Esophagus muscularis mucosa (tissue), 4 donors: ENCODE measurements around the gene DYNC1LI1. TPM values are rescaled to one million over a fixed set of nuclear protein-coding genes. Genes with fewer than 3 reads are reported as not detected.

Source experiments
- DNase-seq: peaks from one replicate; pipeline ENCODE4 v3.0.0-alpha.2; 2017; ENCODE audit errors: extremely low spot score
- H3K27ac ChIP-seq, 4 donors: fragments of 200-600 bp; sonication (generic); replicated peaks in 1 of 4; 1 replicate in 3 of 4; 2 replicates in 1 of 4; pipeline ENCODE4 v1.5.1; 2016 to 2019; ENCODE audit warnings: mild to moderate bottlenecking in 1 of 4
- H3K27me3 ChIP-seq, 4 donors: fragments of 200-600 bp; sonication (generic); one replicate each; pipeline versions ENCODE4 v1.5.1 to v1.6.0; 2016 to 2019
- H3K36me3 ChIP-seq, 4 donors: fragments of 200-600 bp; sonication (generic); one replicate each; pipeline ENCODE4 v1.5.1; 2016 to 2019
- H3K4me1 ChIP-seq, 4 donors: fragments of 200-600 bp; sonication (generic); one replicate each; pipeline ENCODE4 v1.5.1; 2016 to 2019
- H3K4me3 ChIP-seq, 4 donors: fragments of 200-600 bp; sonication (generic); 1 replicate in 2 of 4; 2 replicates in 2 of 4; pipeline ENCODE4 v1.5.1; 2016 to 2019; ENCODE audit warnings: mild to moderate bottlenecking in 4 of 4, moderate library complexity in 1 of 4
- H3K9me3 ChIP-seq, 4 donors: fragments of 200-600 bp; sonication (generic); 1 replicate in 3 of 4; 2 replicates in 1 of 4; pipeline ENCODE4 v1.5.1; 2016 to 2019
- CTCF ChIP-seq, 3 experiments: fragments of 200-600 bp in 2 of 3; fragments of 450-650 bp in 1 of 3; sonication (generic) in 2 of 3; IDR thresholded peaks; one replicate each; pipeline ENCODE4 v1.5.1; 2017 to 2019; ENCODE audit warnings: antibody characterized with exemption in 3 of 3, mild to moderate bottlenecking in 2 of 3, moderate library complexity in 1 of 3
- EP300 ChIP-seq: sonication (generic); formaldehyde crosslinking; IDR thresholded peaks from one replicate; pipeline ENCODE4 v1.6.1; 2017; ENCODE audit warnings: antibody characterized with exemption
- POLR2A ChIP-seq: fragments of 450-650 bp; IDR thresholded peaks from one replicate; pipeline ENCODE4 v1.6.1; 2017; ENCODE audit warnings: antibody characterized with exemption, moderate library complexity, mild to moderate bottlenecking, low read depth
- POLR2AphosphoS5 ChIP-seq, 2 donors: sonication (generic); formaldehyde crosslinking; IDR thresholded peaks; one replicate each; pipeline ENCODE4 v1.6.1; 2017; ENCODE audit warnings: antibody characterized with exemption in 2 of 2
- WGBS: methylation state at CpG from one replicate; pipeline ENCODE4 v1.1.5; 2018; 5-methylcytosine and 5-hydroxymethylcytosine counted together
- intact Hi-C: fragments of 100-400 bp; cut with DNase I; formaldehyde crosslinking; loops from one replicate; pipeline ENCODE4 v1.15.1; 2023
- small RNA-seq, 3 donors: library from RNA; depleted of rRNA; stranded (forward); fragments of <200 nt; gene quantifications; one replicate each; pipeline ENCODE3, GENCODE V24; 2016
- total RNA-seq, 4 donors: library from RNA; depleted of rRNA; stranded (reverse); fragments of >200 nt; gene quantifications; one replicate each; pipeline versions ENCODE4 v1.1.0 to v1.2.1, GENCODE V29; 2016

DYNC1LI1 gene
- total RNA-seq, 4 donors from 2014 or later: 30.0 to 38.2 (median 32.5) TPM

DNA sequence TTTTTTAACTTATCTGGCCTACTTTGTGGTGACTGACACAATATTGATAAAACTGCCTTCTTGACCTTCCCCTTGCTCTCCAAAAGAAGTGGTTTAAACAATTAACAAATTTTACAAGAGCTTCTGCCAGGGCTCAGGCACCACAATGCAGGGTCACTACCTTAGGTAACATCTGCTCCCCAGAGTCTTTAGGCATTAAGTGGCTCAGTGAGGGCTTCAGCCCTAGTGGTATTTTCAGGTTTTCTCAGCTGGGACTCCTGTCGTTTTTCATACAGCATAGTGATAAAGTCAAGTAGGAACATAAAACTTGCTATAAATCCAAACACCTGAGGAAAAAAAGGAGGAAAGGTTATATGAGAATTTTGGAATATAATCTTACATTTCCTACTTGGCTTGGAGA lies 86.9 kb downstream of the DYNC1LI1 start:
- no peaks in the 10 kb centered on the region for H3K9me3 ChIP-seq
- DNase-seq: no peak
- intact Hi-C loops: no loop called here
- TF ChIP-seq EP300 (no peak), POLR2A (no peak), POLR2AphosphoS5 (IDR thresholded peaks at IDR 0.05) (no peak), CTCF (IDR thresholded peaks at IDR 0.05) (no peak)
- WGBS: 71% methylated on average over 1 of the region's 1 CpG
- H3K4me3 ChIP-seq: no peak overlapping the region
- H3K27ac ChIP-seq: no peak overlapping the region
- no peaks in the 10 kb centered on the region for H3K4me1 ChIP-seq
- peaks cover 0 to 44% (median 15%) of the 10 kb centered on the region in 4 donors for H3K36me3 ChIP-seq
- no peaks in the 10 kb centered on the region for H3K27me3 ChIP-seq

DNA sequence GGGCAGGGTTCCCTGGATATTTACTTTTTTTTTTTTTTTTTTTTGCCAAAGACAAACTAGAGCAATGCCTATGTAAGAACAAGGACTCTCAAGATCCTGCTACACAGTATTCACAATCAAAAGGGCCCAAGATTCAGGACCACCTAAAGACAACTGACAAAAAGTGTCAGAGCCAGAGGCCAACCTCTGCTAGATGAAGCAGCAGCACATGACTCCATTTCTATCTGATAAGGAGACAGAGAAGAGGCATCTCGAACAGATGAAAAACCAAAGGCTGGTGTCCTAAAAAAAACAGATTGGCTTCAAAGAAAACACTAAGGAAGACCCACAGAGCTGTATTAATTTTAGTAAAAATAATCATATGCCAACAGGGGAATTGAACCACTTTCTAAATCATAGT lies 88.0 kb downstream of the DYNC1LI1 start:
- H3K27me3 ChIP-seq: no peaks in the 10 kb centered on the region
- H3K4me1 ChIP-seq: no peaks in the 10 kb centered on the region
- WGBS: 92% methylated on average over 1 of the region's 1 CpG
- no peak for DNase-seq
- no peak overlapping the region for H3K27ac ChIP-seq
- no peak for TF ChIP-seq EP300
- no peak for TF ChIP-seq CTCF (IDR thresholded peaks at IDR 0.05)
- no peak for TF ChIP-seq POLR2A
- no peak for TF ChIP-seq POLR2AphosphoS5 (IDR thresholded peaks at IDR 0.05)
- H3K4me3 ChIP-seq: no peak overlapping the region
- intact Hi-C loops: no loop called here
- peaks cover 0 to 50% (median 15%) of the 10 kb centered on the region in 4 donors for H3K36me3 ChIP-seq
- H3K9me3 ChIP-seq: no peaks in the 10 kb centered on the region

DNA sequence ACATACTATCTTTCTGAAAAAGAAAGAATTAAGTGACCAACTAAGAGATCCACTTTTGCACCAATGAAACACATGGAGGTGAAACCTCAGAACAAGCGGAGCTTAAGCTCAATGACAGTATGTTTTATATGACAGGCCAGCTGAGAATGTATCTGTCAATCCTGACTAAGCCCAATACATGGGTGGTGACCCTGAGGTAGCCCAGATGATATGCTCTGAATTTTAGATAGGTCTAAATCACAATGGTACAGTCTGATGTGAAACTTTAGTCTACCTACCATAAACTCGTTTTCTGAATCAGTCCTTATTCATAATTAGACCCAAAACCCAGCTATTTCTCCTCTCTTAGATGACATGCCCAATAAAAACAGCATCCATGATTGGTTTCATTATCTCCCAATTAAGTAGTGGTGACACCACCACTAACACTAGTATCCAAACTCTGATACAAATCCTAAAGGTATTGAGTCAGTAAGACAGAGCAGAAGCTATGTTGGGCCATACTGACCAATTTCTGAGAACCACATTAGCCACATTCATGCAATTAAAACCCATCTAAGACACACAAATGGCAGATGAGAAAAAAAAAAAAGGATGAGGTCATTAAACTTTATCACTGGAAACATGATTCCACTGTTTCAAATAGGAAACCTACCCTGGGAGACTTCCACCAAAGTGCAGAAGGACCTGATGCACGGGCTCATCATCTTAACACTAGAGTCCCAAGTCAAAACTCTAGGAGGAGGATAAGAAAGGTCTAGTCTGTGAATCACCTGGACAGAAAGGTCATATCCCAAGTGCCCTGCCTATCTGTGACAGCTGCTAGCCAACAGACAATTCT lies 88.6 kb downstream of the DYNC1LI1 start:
- peaks cover 0 to 43% (median 13%) of the 10 kb centered on the region in 4 donors for H3K36me3 ChIP-seq

GRCh38 chr3:32480604-32481003 lies 90.1 kb downstream of the DYNC1LI1 start:
- 95% methylated on average over 1 of the region's 1 CpG for WGBS
- Histone ChIP-seq H3K27ac (peak overlapping the region in 1 of 4 donors; percentile 25), H3K9me3 (no peaks in the 10 kb centered on the region), H3K4me1 (no peaks in the 10 kb centered on the region), H3K4me3 (no peak overlapping the region), H3K27me3 (no peaks in the 10 kb centered on the region), H3K36me3 (peaks cover 0 to 29% (median 8%) of the 10 kb centered on the region in 4 donors)
- intact Hi-C loops: no loop called here
- DNase-seq: no peak
- no peak for TF ChIP-seq POLR2A
- TF ChIP-seq EP300: no peak
- TF ChIP-seq CTCF (IDR thresholded peaks at IDR 0.05): no peak
- TF ChIP-seq POLR2AphosphoS5 (IDR thresholded peaks at IDR 0.05): no peak

More for the DNA sequence above, 88.6 kb downstream of the DYNC1LI1 start:
- Histone ChIP-seq H3K4me3 (no peak overlapping the region), H3K27me3 (no peaks in the 10 kb centered on the region), H3K4me1 (no peaks in the 10 kb centered on the region), H3K9me3 (no peaks in the 10 kb centered on the region), H3K27ac (no peak overlapping the region)
- TF ChIP-seq POLR2AphosphoS5 (IDR thresholded peaks at IDR 0.05): no peak
- no peak for TF ChIP-seq POLR2A
- no peak for TF ChIP-seq CTCF (IDR thresholded peaks at IDR 0.05)
- TF ChIP-seq EP300: no peak
- no peak for DNase-seq
- WGBS: 97% methylated on average over 3 of the region's 3 CpGs
- intact Hi-C loops: no loop called here

Small RNA genes within 50 kb of the gene (small RNA-seq; reads per million reads assigned to genes)
- gene MIR548AY: 0 reads per million in 3 donors

Other genes with a start within 250 kb of the DYNC1LI1 start
- 10 to 100 TPM in 1 of 4 donors, 1 to 10 TPM in 3; 8.2 to 10.8 (median 8.5) TPM for gene CMTM7, start 179.0 kb downstream of the DYNC1LI1 start, total RNA-seq
- gene CMTM6, start 68.0 kb downstream of the DYNC1LI1 start, total RNA-seq: 10 to 100 TPM; 40.3 to 60.6 (median 51.5) TPM
- 10 to 100 TPM; 10.8 to 16.8 (median 15.4) TPM for gene CNOT10, start 114.3 kb upstream of the DYNC1LI1 start, total RNA-seq
- gene TRIM71, start 247.1 kb upstream of the DYNC1LI1 start, total RNA-seq: not detected